ENCODE data around the gene BBS2.

BBS2 gene

GRCh38 chr16:56479469-56479868, 40.4 kb downstream of the BBS2 start:
- Histone ChIP-seq H3K4me1 (ENCODE audit: control insufficient read depth, insufficient read depth, low read length) (no peaks in the 10 kb centered on the region), H3K27me3 (ENCODE audit: control insufficient read depth, insufficient read depth, low read length, poor library complexity, severe bottlenecking) (no peaks in the 10 kb centered on the region), H3K9me3 (ENCODE audit: control insufficient read depth, low read length) (no peaks in the 10 kb centered on the region), H3K36me3 (ENCODE audit: control insufficient read depth, insufficient read depth, low read length) (peaks cover 23% of the 10 kb centered on the region), H3K27ac (ENCODE audit: insufficient read depth, low read depth, low read length, poor library complexity, severe bottlenecking) (no peak overlapping the region), H3K4me3 (ENCODE audit: insufficient read depth, low read depth, low read length) (no peak overlapping the region)
- 84 to 93% methylated on average over 2 of the region's 2 CpGs for WGBS, 2 experiments

GRCh38 chr16:56478281-56479049, 41.4 kb downstream of the BBS2 start:
- Histone ChIP-seq H3K9me3 (ENCODE audit: control insufficient read depth, low read length) (no peaks in the 10 kb centered on the region), H3K36me3 (ENCODE audit: control insufficient read depth, insufficient read depth, low read length) (peaks cover 29% of the 10 kb centered on the region), H3K27me3 (ENCODE audit: control insufficient read depth, insufficient read depth, low read length, poor library complexity, severe bottlenecking) (no peaks in the 10 kb centered on the region), H3K27ac (ENCODE audit: insufficient read depth, low read depth, low read length, poor library complexity, severe bottlenecking) (no peak overlapping the region), H3K4me1 (ENCODE audit: control insufficient read depth, insufficient read depth, low read length) (no peaks in the 10 kb centered on the region), H3K4me3 (ENCODE audit: insufficient read depth, low read depth, low read length) (no peak overlapping the region)
- 86 to 97% methylated on average over 2 of the region's 2 CpGs for WGBS, 2 experiments

DNA sequence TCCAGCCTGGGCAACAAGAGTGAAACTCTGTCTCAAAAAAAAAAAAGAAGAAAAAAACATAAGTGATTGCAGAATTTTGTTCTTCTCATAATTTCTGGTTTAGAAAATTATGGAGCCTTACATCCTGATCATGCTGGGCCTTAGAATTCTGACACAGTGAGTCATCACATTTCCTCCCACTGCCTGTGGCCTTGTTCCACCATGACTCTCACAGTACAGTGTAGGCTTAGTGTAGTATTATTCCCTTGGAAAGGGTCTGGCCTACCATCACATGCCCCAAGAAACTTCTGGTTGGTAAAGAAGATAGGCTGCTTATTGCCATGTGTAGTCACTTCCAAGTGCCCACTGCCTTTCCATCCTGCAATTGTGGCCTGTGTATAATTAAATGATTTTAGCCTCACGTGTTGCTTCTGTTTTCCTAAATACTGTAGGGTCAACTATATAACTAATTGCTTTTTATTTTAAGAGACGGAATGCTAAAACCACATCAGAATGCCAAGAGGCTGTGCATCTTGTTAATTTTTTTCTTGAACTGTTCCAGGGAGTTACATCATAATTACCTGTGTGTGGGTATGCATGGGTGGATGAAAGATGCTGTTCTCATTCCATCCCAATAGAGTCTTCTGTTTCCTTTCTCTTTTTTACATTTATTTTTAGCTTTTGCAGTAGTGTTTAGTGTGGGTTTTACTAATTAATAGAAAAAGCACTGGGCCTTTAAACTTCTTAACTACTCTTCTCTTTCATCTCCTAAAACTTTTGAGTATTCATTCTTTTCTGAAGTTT, 42.5 kb downstream of the BBS2 start:
- H3K4me3 ChIP-seq (ENCODE audit: insufficient read depth, low read depth, low read length), result no peak overlapping the region
- no peaks in the 10 kb centered on the region for H3K4me1 ChIP-seq (ENCODE audit: control insufficient read depth, insufficient read depth, low read length)
- H3K27ac ChIP-seq (ENCODE audit: insufficient read depth, low read depth, low read length, poor library complexity, severe bottlenecking), result no peak overlapping the region
- peaks cover 31% of the 10 kb centered on the region for H3K36me3 ChIP-seq (ENCODE audit: control insufficient read depth, insufficient read depth, low read length)
- no peaks in the 10 kb centered on the region for H3K9me3 ChIP-seq (ENCODE audit: control insufficient read depth, low read length)
- no peaks in the 10 kb centered on the region for H3K27me3 ChIP-seq (ENCODE audit: control insufficient read depth, insufficient read depth, low read length, poor library complexity, severe bottlenecking)
- 94 to 100% methylated on average over 2 of the region's 2 CpGs for WGBS, 2 experiments

DNA sequence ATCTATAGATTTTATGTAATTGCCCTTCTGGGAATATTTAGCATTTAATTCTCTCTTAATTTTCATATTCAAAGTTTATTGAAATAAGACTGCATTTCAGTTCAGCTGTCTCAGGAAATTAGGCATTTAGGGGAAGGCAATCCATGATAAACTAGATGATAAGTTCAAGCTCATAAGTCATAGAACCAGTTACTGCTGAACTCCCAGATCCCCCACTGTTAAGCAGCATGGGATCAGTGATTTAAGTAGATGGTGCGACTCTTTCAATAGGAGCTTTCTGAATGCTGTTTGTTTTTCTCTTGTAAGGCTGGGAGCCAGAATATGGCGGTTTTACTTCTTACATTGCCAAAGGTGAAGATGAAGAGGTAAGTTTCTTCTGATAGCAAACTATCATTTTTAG, 44.6 kb downstream of the BBS2 start:
- Histone ChIP-seq H3K36me3 (ENCODE audit: control insufficient read depth, insufficient read depth, low read length) (peaks cover 48% of the 10 kb centered on the region), H3K27me3 (ENCODE audit: control insufficient read depth, insufficient read depth, low read length, poor library complexity, severe bottlenecking) (no peaks in the 10 kb centered on the region), H3K4me3 (ENCODE audit: insufficient read depth, low read depth, low read length) (no peak overlapping the region), H3K27ac (ENCODE audit: insufficient read depth, low read depth, low read length, poor library complexity, severe bottlenecking) (no peak overlapping the region), H3K9me3 (ENCODE audit: control insufficient read depth, low read length) (no peaks in the 10 kb centered on the region), H3K4me1 (ENCODE audit: control insufficient read depth, insufficient read depth, low read length) (no peaks in the 10 kb centered on the region)
- 18 to 45% methylated on average over 1 to 2 of the region's 2 CpGs for WGBS, 2 experiments

DNA sequence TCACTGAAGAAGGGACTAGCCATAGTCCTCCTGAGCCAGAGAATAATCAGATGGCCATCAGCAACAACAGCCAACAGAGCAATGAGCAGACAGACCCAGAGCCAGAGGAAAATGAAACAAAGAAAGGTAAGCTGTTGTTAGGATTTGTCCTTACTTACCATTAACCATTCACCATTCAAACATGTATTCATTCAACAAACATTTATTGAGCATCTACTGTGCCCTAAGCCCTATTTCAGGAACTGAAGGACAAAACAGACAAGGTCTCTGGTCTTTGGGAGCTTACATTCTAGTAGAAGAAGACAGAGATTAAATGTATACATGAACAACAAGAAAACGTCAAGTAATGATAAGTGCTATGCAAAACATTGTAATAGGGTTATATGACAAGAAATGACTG, 49.2 kb downstream of the BBS2 start:
- H3K27ac ChIP-seq (ENCODE audit: insufficient read depth, low read depth, low read length, poor library complexity, severe bottlenecking), result no peak overlapping the region
- H3K4me1 ChIP-seq (ENCODE audit: control insufficient read depth, insufficient read depth, low read length), result no peaks in the 10 kb centered on the region
- no peaks in the 10 kb centered on the region for H3K27me3 ChIP-seq (ENCODE audit: control insufficient read depth, insufficient read depth, low read length, poor library complexity, severe bottlenecking)
- WGBS, 2 experiments, result 96 to 100% methylated on average over 1 of the region's 1 CpG
- peaks cover 68% of the 10 kb centered on the region for H3K36me3 ChIP-seq (ENCODE audit: control insufficient read depth, insufficient read depth, low read length)
- H3K4me3 ChIP-seq (ENCODE audit: insufficient read depth, low read depth, low read length), result no peak overlapping the region
- no peaks in the 10 kb centered on the region for H3K9me3 ChIP-seq (ENCODE audit: control insufficient read depth, low read length)

GRCh38 chr16:56470232-56470631, 49.6 kb downstream of the BBS2 start:
- Histone ChIP-seq H3K4me1 (ENCODE audit: control insufficient read depth, insufficient read depth, low read length) (no peaks in the 10 kb centered on the region), H3K4me3 (ENCODE audit: insufficient read depth, low read depth, low read length) (no peak overlapping the region), H3K9me3 (ENCODE audit: control insufficient read depth, low read length) (no peaks in the 10 kb centered on the region), H3K27ac (ENCODE audit: insufficient read depth, low read depth, low read length, poor library complexity, severe bottlenecking) (no peak overlapping the region), H3K36me3 (ENCODE audit: control insufficient read depth, insufficient read depth, low read length) (peaks cover 64% of the 10 kb centered on the region), H3K27me3 (ENCODE audit: control insufficient read depth, insufficient read depth, low read length, poor library complexity, severe bottlenecking) (no peaks in the 10 kb centered on the region)
- 96 to 97% methylated on average over 3 of the region's 3 CpGs for WGBS, 2 experiments

- H3K27ac ChIP-seq (ENCODE audit: insufficient read depth, low read depth, low read length, poor library complexity, severe bottlenecking), result no peak overlapping the region
- no peaks in the 10 kb centered on the region for H3K9me3 ChIP-seq (ENCODE audit: control insufficient read depth, low read length)
- no peak overlapping the region for H3K4me3 ChIP-seq (ENCODE audit: insufficient read depth, low read depth, low read length)
- H3K27me3 ChIP-seq (ENCODE audit: control insufficient read depth, insufficient read depth, low read length, poor library complexity, severe bottlenecking), result no peaks in the 10 kb centered on the region
- 88 to 93% methylated on average over 5 to 7 of the region's 7 CpGs for WGBS, 2 experiments
- H3K36me3 ChIP-seq (ENCODE audit: control insufficient read depth, insufficient read depth, low read length), result peaks cover 60% of the 10 kb centered on the region
- no peaks in the 10 kb centered on the region for H3K4me1 ChIP-seq (ENCODE audit: control insufficient read depth, insufficient read depth, low read length)
Measured at GRCh38 chr16:56469748-56470147, 50.1 kb downstream of the BBS2 start.

DNA sequence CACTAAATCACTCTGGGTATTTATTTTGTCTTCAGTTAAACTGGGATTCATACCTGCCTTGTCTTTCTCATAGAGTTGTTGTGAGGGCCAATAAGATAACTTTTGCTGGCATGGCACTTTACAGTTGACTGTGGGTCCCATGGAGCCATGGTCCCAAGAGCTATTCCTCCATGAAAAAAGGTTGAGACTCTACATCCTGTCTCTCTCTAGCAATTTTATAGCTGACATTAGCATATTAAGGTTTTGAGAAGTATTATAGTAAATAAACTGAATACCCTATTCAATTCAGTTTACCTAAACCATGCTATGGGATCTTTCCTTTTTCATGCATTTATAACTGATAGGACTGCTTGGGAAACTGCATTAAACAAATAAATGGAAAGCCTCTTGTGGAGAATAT, 51.0 kb downstream of the BBS2 start:
- Histone ChIP-seq H3K27me3 (ENCODE audit: control insufficient read depth, insufficient read depth, low read length, poor library complexity, severe bottlenecking) (no peaks in the 10 kb centered on the region), H3K4me1 (ENCODE audit: control insufficient read depth, insufficient read depth, low read length) (no peaks in the 10 kb centered on the region), H3K4me3 (ENCODE audit: insufficient read depth, low read depth, low read length) (no peak overlapping the region), H3K9me3 (ENCODE audit: control insufficient read depth, low read length) (no peaks in the 10 kb centered on the region), H3K36me3 (ENCODE audit: control insufficient read depth, insufficient read depth, low read length) (peaks cover 54% of the 10 kb centered on the region), H3K27ac (ENCODE audit: insufficient read depth, low read depth, low read length, poor library complexity, severe bottlenecking) (no peak overlapping the region)

GRCh38 chr16:56466344-56466743, 53.5 kb downstream of the BBS2 start:
- Histone ChIP-seq H3K36me3 (ENCODE audit: control insufficient read depth, insufficient read depth, low read length) (peaks cover 40% of the 10 kb centered on the region), H3K27me3 (ENCODE audit: control insufficient read depth, insufficient read depth, low read length, poor library complexity, severe bottlenecking) (no peaks in the 10 kb centered on the region), H3K9me3 (ENCODE audit: control insufficient read depth, low read length) (no peaks in the 10 kb centered on the region), H3K4me1 (ENCODE audit: control insufficient read depth, insufficient read depth, low read length) (no peaks in the 10 kb centered on the region), H3K27ac (ENCODE audit: insufficient read depth, low read depth, low read length, poor library complexity, severe bottlenecking) (no peak overlapping the region), H3K4me3 (ENCODE audit: insufficient read depth, low read depth, low read length) (no peak overlapping the region)
- WGBS, 2 experiments, result 91 to 96% methylated on average over 2 of the region's 2 CpGs

DNA sequence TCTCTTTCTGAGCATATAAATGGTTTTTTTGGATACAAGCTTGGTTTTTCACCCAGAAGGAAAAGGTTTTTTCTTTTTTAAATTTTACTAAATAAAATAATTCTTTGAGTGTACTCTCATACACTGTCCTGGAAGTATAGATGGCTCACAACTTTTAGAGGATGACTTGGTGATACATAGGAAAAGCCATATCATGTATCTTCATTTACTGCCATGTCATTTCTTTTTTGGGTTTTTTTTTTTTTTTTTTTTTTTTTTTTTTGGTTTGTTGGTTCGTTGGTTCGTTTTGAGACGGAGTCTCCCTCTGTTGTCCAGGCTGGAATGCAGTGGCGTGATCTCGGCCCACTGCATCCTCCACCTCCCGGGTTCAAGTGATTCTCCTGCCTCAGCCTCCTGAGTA, 56.7 kb downstream of the BBS2 start:
- H3K27ac ChIP-seq (ENCODE audit: insufficient read depth, low read depth, low read length, poor library complexity, severe bottlenecking), result no peak overlapping the region
- no peaks in the 10 kb centered on the region for H3K27me3 ChIP-seq (ENCODE audit: control insufficient read depth, insufficient read depth, low read length, poor library complexity, severe bottlenecking)
- no peaks in the 10 kb centered on the region for H3K4me1 ChIP-seq (ENCODE audit: control insufficient read depth, insufficient read depth, low read length)
- 93% methylated on average over 6 of the region's 6 CpGs for WGBS, 2 experiments
- no peak overlapping the region for H3K4me3 ChIP-seq (ENCODE audit: insufficient read depth, low read depth, low read length)
- no peaks in the 10 kb centered on the region for H3K9me3 ChIP-seq (ENCODE audit: control insufficient read depth, low read length)
- H3K36me3 ChIP-seq (ENCODE audit: control insufficient read depth, insufficient read depth, low read length), result peaks cover 24% of the 10 kb centered on the region
